A673 (cell line): ENCODE data around the gene SNRPA1.

Experiments used
- EZH2 ChIP-seq: fragments of 200-600 bp; sonication (generic); IDR thresholded peaks from 2 replicates; pipeline ENCODE4 v1.6.1; 2017; ENCODE audit warnings: borderline replicate concordance, low read depth, mild to moderate bottlenecking, mixed read lengths, antibody characterized with exemption, low read length; ENCODE audit not compliant: poor library complexity, severe bottlenecking
- TF ChIP-seq, protein P1 (sequence below): fragments of 300-800, 200-600 bp; sonication (generic); conservative IDR thresholded peaks from 2 replicates; pipeline ENCODE4 v1.5.1; 2017; ENCODE audit warnings: low read depth, mild to moderate bottlenecking, antibody characterized with exemption, low read length, moderate library complexity, mixed read lengths

DNA sequence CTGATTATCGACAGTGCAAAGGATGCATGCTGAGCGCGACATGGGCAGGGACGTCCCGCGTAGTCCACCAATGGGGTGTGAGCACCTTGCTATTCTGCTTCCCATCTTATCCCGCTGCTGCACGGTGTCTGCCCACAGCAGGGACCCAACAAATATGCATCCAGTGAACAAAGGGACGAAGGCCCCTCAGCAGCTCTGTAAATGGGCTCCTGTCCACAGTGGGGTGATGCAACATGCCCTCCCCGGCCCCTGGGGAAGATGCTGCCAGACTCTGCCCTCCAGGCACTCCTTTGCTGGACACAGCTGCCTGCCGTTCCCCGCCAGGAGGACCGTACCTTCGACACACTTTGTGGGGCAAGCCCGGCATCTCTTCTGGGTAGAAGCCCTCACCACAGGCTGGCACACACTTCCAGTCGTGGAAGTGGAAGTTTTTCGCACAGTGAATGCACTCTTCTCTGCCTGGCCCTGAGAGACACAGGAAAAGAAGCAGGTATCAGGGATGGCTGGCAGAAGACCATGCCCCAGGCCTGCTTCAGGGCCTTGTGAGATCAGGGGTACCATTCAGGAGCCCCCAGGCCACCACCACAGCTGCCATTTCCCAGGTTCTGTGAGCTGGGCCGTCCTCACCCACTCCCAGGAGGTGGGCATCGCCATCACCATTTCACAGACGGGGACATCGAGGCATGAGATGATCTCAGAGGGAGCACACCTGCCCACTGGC, 18.2 kb upstream of the SNRPA1 start:
- no peak for TF ChIP-seq EZH2
- TF ChIP-seq, protein P1, sequence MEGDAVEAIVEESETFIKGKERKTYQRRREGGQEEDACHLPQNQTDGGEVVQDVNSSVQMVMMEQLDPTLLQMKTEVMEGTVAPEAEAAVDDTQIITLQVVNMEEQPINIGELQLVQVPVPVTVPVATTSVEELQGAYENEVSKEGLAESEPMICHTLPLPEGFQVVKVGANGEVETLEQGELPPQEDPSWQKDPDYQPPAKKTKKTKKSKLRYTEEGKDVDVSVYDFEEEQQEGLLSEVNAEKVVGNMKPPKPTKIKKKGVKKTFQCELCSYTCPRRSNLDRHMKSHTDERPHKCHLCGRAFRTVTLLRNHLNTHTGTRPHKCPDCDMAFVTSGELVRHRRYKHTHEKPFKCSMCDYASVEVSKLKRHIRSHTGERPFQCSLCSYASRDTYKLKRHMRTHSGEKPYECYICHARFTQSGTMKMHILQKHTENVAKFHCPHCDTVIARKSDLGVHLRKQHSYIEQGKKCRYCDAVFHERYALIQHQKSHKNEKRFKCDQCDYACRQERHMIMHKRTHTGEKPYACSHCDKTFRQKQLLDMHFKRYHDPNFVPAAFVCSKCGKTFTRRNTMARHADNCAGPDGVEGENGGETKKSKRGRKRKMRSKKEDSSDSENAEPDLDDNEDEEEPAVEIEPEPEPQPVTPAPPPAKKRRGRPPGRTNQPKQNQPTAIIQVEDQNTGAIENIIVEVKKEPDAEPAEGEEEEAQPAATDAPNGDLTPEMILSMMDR: no peak
